GM21717 (cell line): ENCODE measurements around the gene CIAPIN1.
A peak's percentile ranks its signal among the peaks of the same experiment; 100 is the strongest.

ENCODE experiments used
- ATAC-seq: cut with Tn5 transposase; IDR thresholded peaks from one replicate; pipeline ENCODE4 v1.9.1; 2021; ENCODE audit warnings: mild to moderate bottlenecking, moderate library complexity; ENCODE audit not compliant: unreplicated experiment

Gene CIAPIN1

GRCh38 chr16:57447186-57447962 is at the start of gene CIAPIN1, which contains the start of gene COQ9:
Gene CIAPIN1, minus strand, starts transcription at chr16:57447385. Its CDS starts 6,457 bp downstream, at chr16:57440928.
Gene COQ9, plus strand, starts transcription at chr16:57447479. Its CDS starts 27 bp downstream, at chr16:57447506.
- peak; percentile 98 for ATAC-seq

GRCh38 chr16:57493767-57494166 is 46.6 kb upstream of the CIAPIN1 start:
- ATAC-seq: no peak

GRCh38 chr16:57489229-57489628 is 42.0 kb upstream of the CIAPIN1 start:
- ATAC-seq: no peak

GRCh38 chr16:57486858-57487834 is 40.0 kb upstream of the CIAPIN1 start:
- ATAC-seq: no peak

- ATAC-seq: peak; percentile 79
These were observed 39.0 kb upstream of the CIAPIN1 start, which contains the start of gene DOK4 for GRCh38 chr16:57485916-57486857. Gene DOK4, minus strand, starts transcription at chr16:57486493. Its CDS starts 6,986 bp downstream, at chr16:57479507.

GRCh38 chr16:57485091-57485915 is 38.1 kb upstream of the CIAPIN1 start:
- no peak for ATAC-seq

- ATAC-seq: no peak
These were observed 37.4 kb upstream of the CIAPIN1 start for GRCh38 chr16:57484515-57485005.

- ATAC-seq: no peak
These were observed 36.7 kb upstream of the CIAPIN1 start for GRCh38 chr16:57483725-57484514.

GRCh38 chr16:57482845-57483545 is 35.8 kb upstream of the CIAPIN1 start:
- no peak for ATAC-seq

GRCh38 chr16:57481421-57481820 is 34.2 kb upstream of the CIAPIN1 start:
- no peak for ATAC-seq

- ATAC-seq: no peak
These were observed 33.6 kb upstream of the CIAPIN1 start for GRCh38 chr16:57480754-57481230.

GRCh38 chr16:57479976-57480753 is 33.0 kb upstream of the CIAPIN1 start:
- ATAC-seq: no peak

GRCh38 chr16:57479205-57479975 is 32.2 kb upstream of the CIAPIN1 start:
- ATAC-seq: no peak

- no peak for ATAC-seq
These were observed 31.4 kb upstream of the CIAPIN1 start for GRCh38 chr16:57478396-57479204.

GRCh38 chr16:57477531-57478202 is 30.5 kb upstream of the CIAPIN1 start:
- ATAC-seq: no peak
